T-cell (primary cell): ENCODE measurements around the gene DUS2. TPM values are rescaled to one million over a fixed set of nuclear protein-coding genes. Genes with fewer than 3 reads are reported as not detected.
"Not testable (repeated sequence)": the region's sequence is repeated elsewhere in the genome, so short reads cannot be mapped to it uniquely, and the experiment has no call there.

Experiments used
- ATAC-seq, 4 experiments: fragments of 200-7000 bp in 3 of 4; fragments of 150-1000 bp in 1 of 4; cut with Tn5 transposase; replicated peaks in 1 of 4; 1 replicate in 3 of 4; 2 replicates in 1 of 4; pipeline ENCODE4 v1.10.0; 2021; ENCODE audit warnings: moderate library complexity in 3 of 4, mild to moderate bottlenecking in 2 of 4, moderate number of reproducible peaks in 1 of 4
- CTCF ChIA-PET, 2 donors: fragments of 300-600 bp; sonication (Branson Sonifier 250); formaldehyde crosslinking; loops; one replicate each; lab custom pipeline; 2022; ENCODE audit warnings: antibody characterized with exemption in 2 of 2; lab: Charles Lee
- POLR2A ChIA-PET, 2 donors: fragments of 300-600 bp; sonication (Branson Sonifier 250); formaldehyde crosslinking; loops; one replicate each; lab custom pipeline; 2022; ENCODE audit warnings: antibody characterized with exemption in 2 of 2; lab: Charles Lee
- DNase-seq, 35 experiments: peaks; one replicate each; pipeline versions ENCODE4 v3.0.0 to v3.0.0-alpha.2; 2013 to 2023
- H3K27ac ChIP-seq: one replicate; pipeline ENCODE4 v1.5.1; 2013; ENCODE audit warnings: low read length
- H3K27me3 ChIP-seq, 2 experiments: replicated peaks in 1 of 2; 1 replicate in 1 of 2; 2 replicates in 1 of 2; pipeline versions ENCODE4 v1.6.1 to v1.7.0; 2013; ENCODE audit warnings: low read length in 1 of 2, mixed read lengths in 1 of 2; ENCODE audit not compliant: control insufficient read depth in 2 of 2, insufficient read depth in 2 of 2; ENCODE audit errors: extremely low read depth in 1 of 2
- H3K36me3 ChIP-seq, 2 donors: 1 replicate in 1 of 2; 2 replicates in 1 of 2; pipeline versions ENCODE4 v1.6.1 to v1.7.0; 2013; ENCODE audit warnings: low read length in 1 of 2; ENCODE audit not compliant: control insufficient read depth in 2 of 2, insufficient read depth in 1 of 2; ENCODE audit errors: extremely low read depth in 1 of 2
- H3K4me1 ChIP-seq, 2 experiments: 1 replicate in 1 of 2; 2 replicates in 1 of 2; pipeline versions ENCODE4 v1.6.1 to v1.7.0; 2013; ENCODE audit warnings: low read length in 2 of 2, mixed read lengths in 1 of 2; ENCODE audit not compliant: insufficient read depth in 2 of 2, control insufficient read depth in 1 of 2; ENCODE audit errors: extremely low read depth in 1 of 2
- H3K4me3 ChIP-seq, 2 donors: 1 replicate in 1 of 2; 2 replicates in 1 of 2; pipeline versions ENCODE4 v1.5.1 to v1.7.0; 2013; ENCODE audit warnings: mild to moderate bottlenecking in 2 of 2, low read length in 1 of 2, moderate library complexity in 1 of 2; ENCODE audit not compliant: control insufficient read depth in 1 of 2; ENCODE audit errors: extremely low read depth in 1 of 2
- H3K9me3 ChIP-seq: 2 replicates; pipeline ENCODE4 v1.7.0; 2013
- H3K27ac Mint-ChIP-seq, 2 donors: one replicate each; pipeline ENCODE4 v1.8.0; 2020 to 2021; ENCODE audit warnings: mild to moderate bottlenecking in 2 of 2, mixed read lengths in 2 of 2
- H3K27me3 Mint-ChIP-seq, 2 donors: one replicate each; pipeline ENCODE4 v1.8.0; 2021 to 2022; ENCODE audit warnings: mixed read lengths in 2 of 2
- H3K36me3 Mint-ChIP-seq: one replicate; pipeline ENCODE4 v1.8.0; 2021; ENCODE audit warnings: mixed read lengths
- H3K4me1 Mint-ChIP-seq, 3 donors: one replicate each; pipeline ENCODE4 v1.8.0; 2020 to 2022; ENCODE audit warnings: mixed read lengths in 3 of 3, mild to moderate bottlenecking in 1 of 3
- H3K4me3 Mint-ChIP-seq, 3 donors: one replicate each; pipeline ENCODE4 v1.8.0; 2020 to 2022; ENCODE audit warnings: mild to moderate bottlenecking in 3 of 3, mixed read lengths in 3 of 3, moderate library complexity in 3 of 3
- H3K9me3 Mint-ChIP-seq, 3 donors: one replicate each; pipeline ENCODE4 v1.8.0; 2020 to 2022; ENCODE audit warnings: mixed read lengths in 3 of 3
- WGBS: methylation state at CpG from one replicate; pipeline ENCODE4 v1.1.5; 2013; ENCODE audit warnings: missing lambda C conversion rate; ENCODE audit not compliant: insufficient coverage; 5-methylcytosine and 5-hydroxymethylcytosine counted together
- total RNA-seq, 35 experiments: library from RNA in 6 of 35; stranded (reverse) in 6 of 35; fragments of 120-200 nt in 1 of 35; gene quantifications; one replicate each; pipeline versions ENCODE4 v1.2.1 to v1.2.4 and lab custom pipeline; 2013 to 2026

Gene DUS2
- total RNA-seq, 5 donors from 2014 or later (not counting 1 experiment from before 2014, with no cell fraction given), result 14.5 to 19.4 (median 15.8) TPM

- 97% methylated on average over 4 of the region's 8 CpGs for WGBS
- H3K27me3 ChIP-seq, result no peaks in the 10 kb centered on the region
- Mint-ChIP-seq H3K27ac (no peak overlapping the region), H3K36me3 (peaks cover 7% of the 10 kb centered on the region), H3K4me1 (peaks cover 13 to 37% (median 26%) of the 10 kb centered on the region in 3 donors), H3K4me3 (no peak overlapping the region), H3K9me3 (no peaks in the 10 kb centered on the region), H3K27me3 (no peaks in the 10 kb centered on the region)
- ChIA-PET CTCF (interaction anchor here (0.5 to 1.1 kb wide), 3 partner anchors 14 to 1119 kb away, joined by 3 to 4 read pairs (median 3); no protein-coding TSS in a partner anchor), POLR2A (no interaction called here)
- peaks cover 15 to 33% of the 10 kb centered on the region in 2 experiments for H3K4me1 ChIP-seq
- DNase-seq (no peak), ATAC-seq (no peak)
- H3K27ac ChIP-seq, result no peak overlapping the region
- no peak overlapping the region for H3K4me3 ChIP-seq
- H3K36me3 ChIP-seq, result peaks cover 6 to 9% of the 10 kb centered on the region in 2 donors
- H3K9me3 ChIP-seq, result no peaks in the 10 kb centered on the region
Measured at GRCh38 chr16:67989322-67990017, 33.6 kb upstream of the DUS2 start.

GRCh38 chr16:67990018-67990386 is 33.1 kb upstream of the DUS2 start:
- Mint-ChIP-seq H3K27me3 (no peaks in the 10 kb centered on the region), H3K4me1 (peaks cover 13 to 36% (median 25%) of the 10 kb centered on the region in 3 donors)
- POLR2A ChIA-PET, result no interaction called here

GRCh38 chr16:67992661-67993206 is 30.4 kb upstream of the DUS2 start:
- peak overlapping the region in 1 of 2 donors; percentile 53 for H3K4me3 ChIP-seq
- H3K27ac Mint-ChIP-seq, result peak overlapping the region; percentile 72 to 98
- peak overlapping the region in 2 of 3 donors; percentile 41 to 88 for H3K4me3 Mint-ChIP-seq
- no peaks in the 10 kb centered on the region for H3K9me3 ChIP-seq
- POLR2A ChIA-PET, result no interaction called here
- CTCF ChIA-PET, result interaction anchor here in 1 of 2 donors (1.4 to 1.8 kb wide), 2 partner anchors 8 to 48 kb away, joined by 4 to 6 read pairs; no protein-coding TSS in a partner anchor
- H3K27ac ChIP-seq, result peak overlapping the region; percentile 83
- DNase-seq (no peak), ATAC-seq (no peak)
- peaks cover 18 to 53% (median 43%) of the 10 kb centered on the region in 3 donors for H3K4me1 Mint-ChIP-seq
- H3K36me3 Mint-ChIP-seq, result peaks cover 12% of the 10 kb centered on the region
- no peaks in the 10 kb centered on the region for H3K27me3 Mint-ChIP-seq
- peaks cover 13 to 38% of the 10 kb centered on the region in 2 experiments for H3K4me1 ChIP-seq
- H3K27me3 ChIP-seq, result no peaks in the 10 kb centered on the region
- 84% methylated on average over 18 of the region's 20 CpGs for WGBS
- H3K9me3 Mint-ChIP-seq, result no peaks in the 10 kb centered on the region
- H3K36me3 ChIP-seq, result peaks cover 6 to 9% of the 10 kb centered on the region in 2 donors

More at GRCh38 chr16:67990018-67990386, 33.1 kb upstream of the DUS2 start:
- CTCF ChIA-PET, result interaction anchor here in 1 of 2 donors (0.6 to 1.1 kb wide), 2 partner anchors 14 to 1119 kb away, joined by 3 to 4 read pairs; no protein-coding TSS in a partner anchor
- H3K36me3 ChIP-seq, result peaks cover 6 to 9% of the 10 kb centered on the region in 2 donors
- H3K9me3 ChIP-seq, result no peaks in the 10 kb centered on the region
- no peak overlapping the region for H3K27ac ChIP-seq
- peaks cover 7% of the 10 kb centered on the region for H3K36me3 Mint-ChIP-seq
- no peak overlapping the region for H3K27ac Mint-ChIP-seq
- no peaks in the 10 kb centered on the region for H3K27me3 ChIP-seq
- H3K9me3 Mint-ChIP-seq, result no peaks in the 10 kb centered on the region
- no peak overlapping the region for H3K4me3 Mint-ChIP-seq
- ATAC-seq (no peak), DNase-seq (no peak)
- peaks cover 14 to 33% of the 10 kb centered on the region in 2 experiments for H3K4me1 ChIP-seq
- no peak overlapping the region for H3K4me3 ChIP-seq
- WGBS, result 98% methylated on average over 5 of the region's 6 CpGs

GRCh38 chr16:67993207-67994039 is 29.7 kb upstream of the DUS2 start:
- no peaks in the 10 kb centered on the region for H3K9me3 Mint-ChIP-seq
- H3K9me3 ChIP-seq, result no peaks in the 10 kb centered on the region
- 2% methylated on average over 30 of the region's 39 CpGs for WGBS
- peaks cover 6 to 9% of the 10 kb centered on the region in 2 donors for H3K36me3 ChIP-seq
- no peaks in the 10 kb centered on the region for H3K27me3 Mint-ChIP-seq
- peak overlapping the region; percentile 98 to 99 for H3K27ac Mint-ChIP-seq
- peak overlapping the region; percentile 83 for H3K27ac ChIP-seq
- H3K4me1 Mint-ChIP-seq, result peaks cover 18 to 50% (median 43%) of the 10 kb centered on the region in 3 donors
- ChIA-PET CTCF (interaction anchor here (0.6 to 1.2 kb wide), 9 partner anchors 9 to 237 kb away, joined by 3 to 14 read pairs (median 3); no protein-coding TSS in a partner anchor), POLR2A (interaction anchor here in 1 of 2 donors (0.6 kb wide), 1 partner anchor 220 kb away, joined by 4 read pairs; no protein-coding TSS in a partner anchor)
- no peaks in the 10 kb centered on the region for H3K27me3 ChIP-seq
- H3K4me3 ChIP-seq, result peak overlapping the region; percentile 53 to 74
- ATAC-seq, result peak; percentile 86 to 93 (median 90)
- peaks cover 12% of the 10 kb centered on the region for H3K36me3 Mint-ChIP-seq
- H3K4me1 ChIP-seq, result peaks cover 14 to 45% of the 10 kb centered on the region in 2 experiments
- peak overlapping the region; percentile 80 to 88 (median 81) for H3K4me3 Mint-ChIP-seq
- peak; percentile 57 to 92 (median 74) for DNase-seq

- Mint-ChIP-seq H3K27ac (peak overlapping the region; percentile 98 to 99), H3K4me3 (peak overlapping the region; percentile 80 to 88 (median 81)), H3K4me1 (peaks cover 21 to 55% (median 48%) of the 10 kb centered on the region in 3 donors), H3K36me3 (peaks cover 15% of the 10 kb centered on the region)
- ChIA-PET CTCF (interaction anchor here (0.6 to 1.2 kb wide), 9 partner anchors 9 to 236 kb away, joined by 3 to 14 read pairs (median 3); no protein-coding TSS in a partner anchor), POLR2A (interaction anchor here in 1 of 2 donors (0.6 kb wide), 1 partner anchor 220 kb away, joined by 4 read pairs; no protein-coding TSS in a partner anchor)
- Histone ChIP-seq H3K27ac (peak overlapping the region; percentile 83), H3K4me3 (peak overlapping the region; percentile 53 to 74), H3K4me1 (peaks cover 17 to 51% of the 10 kb centered on the region in 2 experiments)
- ATAC-seq (peak; percentile 24 to 33 (median 29)), DNase-seq (peak in 2 of 35 experiments; percentile 14 to 28)
- H3K27me3 ChIP-seq, H3K27me3 Mint-ChIP-seq, H3K36me3 ChIP-seq, H3K9me3 ChIP-seq, H3K9me3 Mint-ChIP-seq: not testable (repeated sequence)
- WGBS, result no CpG with 5 or more reads among the region's 6 CpGs
Measured at GRCh38 chr16:67994040-67994408, 29.1 kb upstream of the DUS2 start.
